ENCODE measurements around the gene RTF1.
"Not testable (repeated sequence)": the region's sequence is repeated elsewhere in the genome, so short reads cannot be mapped to it uniquely, and the experiment has no call there.

Gene RTF1

GRCh38 chr15:41438206-41438605 is 21.3 kb downstream of the RTF1 start:
- FAIRE-seq, result no peak

- FAIRE-seq, result not testable (repeated sequence)
Observed at GRCh38 chr15:41438745-41439144, 21.9 kb downstream of the RTF1 start.

GRCh38 chr15:41443275-41443674 is 26.4 kb downstream of the RTF1 start:
- FAIRE-seq, result no peak

GRCh38 chr15:41445399-41445798 is 28.5 kb downstream of the RTF1 start:
- no peak for FAIRE-seq

- no peak for FAIRE-seq
Observed at GRCh38 chr15:41462084-41462795, 45.3 kb downstream of the RTF1 start.

- FAIRE-seq, result no peak
Observed at GRCh38 chr15:41464889-41465580, 48.1 kb downstream of the RTF1 start.

- FAIRE-seq, result peak; percentile 89
Observed at GRCh38 chr15:41465822-41466421, 49.0 kb downstream of the RTF1 start.

- FAIRE-seq, result no peak
Observed at GRCh38 chr15:41466711-41467110, 49.8 kb downstream of the RTF1 start.

- FAIRE-seq, result not testable (repeated sequence)
Observed at GRCh38 chr15:41469644-41470043, 52.7 kb downstream of the RTF1 start.

- FAIRE-seq, result no peak
Observed at GRCh38 chr15:41473418-41473817, 56.5 kb downstream of the RTF1 start.

- no peak for FAIRE-seq
Observed at GRCh38 chr15:41474436-41474835, 57.5 kb downstream of the RTF1 start.

GRCh38 chr15:41474941-41475340 is 58.0 kb downstream of the RTF1 start:
- FAIRE-seq, result no peak

GRCh38 chr15:41476416-41477048 is 59.6 kb downstream of the RTF1 start:
- no peak for FAIRE-seq

GRCh38 chr15:41480396-41481140 is 63.7 kb downstream of the RTF1 start:
- no peak for FAIRE-seq

GRCh38 chr15:41482110-41482877 is 65.4 kb downstream of the RTF1 start:
- FAIRE-seq, result no peak

- FAIRE-seq, result no peak
Observed at GRCh38 chr15:41483115-41483514, 66.2 kb downstream of the RTF1 start.

GRCh38 chr15:41483519-41483918 is 66.6 kb downstream of the RTF1 start:
- no peak for FAIRE-seq

GRCh38 chr15:41484937-41485625 is 68.2 kb downstream of the RTF1 start:
- FAIRE-seq, result no peak

GRCh38 chr15:41486286-41486685 is 69.4 kb downstream of the RTF1 start:
- no peak for FAIRE-seq

- no peak for FAIRE-seq
Observed at GRCh38 chr15:41487381-41487780, 70.5 kb downstream of the RTF1 start.

- FAIRE-seq, result no peak
Observed at GRCh38 chr15:41487802-41488201, 70.9 kb downstream of the RTF1 start.
